ENCODE data around the gene PRDX2.

- TF ChIP-seq SIN3A (IDR thresholded peaks at IDR 0.05; ENCODE audit: borderline replicate concordance, insufficient read depth, low read length) (no peak), REST (IDR thresholded peaks at IDR 0.05; ENCODE audit: insufficient read depth in 1 of 2, low read depth in 2 of 2, low read length in 2 of 2) (no peak), POLR2AphosphoS5 (IDR thresholded peaks at IDR 0.05; ENCODE audit: low read depth, low read length) (no peak)
Observed at GRCh38 chr19:12756150-12756883, 45.3 kb downstream of the PRDX2 start.

All from PFSK-1 (cell line).